Astrocyte (in vitro differentiated cells and primary cell): ENCODE measurements around the gene NTN1.

Source experiments
- CTCF ChIP-seq: IDR thresholded peaks from 2 replicates; pipeline ENCODE4 v1.5.1; 2011; ENCODE audit warnings: low read depth, mild to moderate bottlenecking, inconsistent platforms, low read length, moderate library complexity; ENCODE audit not compliant: insufficient read depth
- EZH2 ChIP-seq: IDR thresholded peaks from 2 replicates; pipeline ENCODE4 v1.6.1; 2012; ENCODE audit warnings: mild to moderate bottlenecking, low read length, inconsistent platforms; ENCODE audit not compliant: insufficient read depth

GRCh38 chr17:9219631-9220397, 198.5 kb downstream of the NTN1 start:
- TF ChIP-seq CTCF, result no peak
- TF ChIP-seq EZH2, result no peak
